GM21515 (cell line): Measurements from ENCODE around the gene ARHGAP10.

Experiments
- ATAC-seq: cut with Tn5 transposase; IDR thresholded peaks from one replicate; pipeline ENCODE4 v1.9.1; 2021; ENCODE audit not compliant: unreplicated experiment

Gene ARHGAP10

GRCh38 chr4:147823130-147823529 is 91.2 kb downstream of the ARHGAP10 start:
- ATAC-seq = no peak

GRCh38 chr4:147824316-147824715 is 92.4 kb downstream of the ARHGAP10 start:
- no peak for ATAC-seq

- ATAC-seq = no peak
Measured at GRCh38 chr4:147824884-147825283, 93.0 kb downstream of the ARHGAP10 start.

- ATAC-seq = no peak
Measured at GRCh38 chr4:147825451-147826287, 93.8 kb downstream of the ARHGAP10 start.

GRCh38 chr4:147826288-147826646 is 94.4 kb downstream of the ARHGAP10 start:
- no peak for ATAC-seq

GRCh38 chr4:147828331-147828905 is 96.5 kb downstream of the ARHGAP10 start:
- no peak for ATAC-seq

GRCh38 chr4:147829401-147830101 is 97.7 kb downstream of the ARHGAP10 start:
- ATAC-seq = no peak

GRCh38 chr4:147830102-147830463 is 98.2 kb downstream of the ARHGAP10 start:
- ATAC-seq = no peak

GRCh38 chr4:147830987-147831386 is 99.1 kb downstream of the ARHGAP10 start:
- no peak for ATAC-seq

GRCh38 chr4:147831551-147832171 is 99.8 kb downstream of the ARHGAP10 start:
- ATAC-seq = no peak

GRCh38 chr4:147833254-147833653 is 101.4 kb downstream of the ARHGAP10 start:
- no peak for ATAC-seq

GRCh38 chr4:147833741-147834140 is 101.9 kb downstream of the ARHGAP10 start:
- no peak for ATAC-seq

GRCh38 chr4:147834480-147834879 is 102.6 kb downstream of the ARHGAP10 start:
- no peak for ATAC-seq

- ATAC-seq = no peak
Measured at GRCh38 chr4:147836807-147837206, 104.9 kb downstream of the ARHGAP10 start.

GRCh38 chr4:147837435-147837834 is 105.5 kb downstream of the ARHGAP10 start:
- no peak for ATAC-seq

- ATAC-seq = no peak
Measured at GRCh38 chr4:147837854-147838253, 106.0 kb downstream of the ARHGAP10 start.

GRCh38 chr4:147839200-147839599 is 107.3 kb downstream of the ARHGAP10 start:
- ATAC-seq = no peak

- no peak for ATAC-seq
Measured at GRCh38 chr4:147839663-147840062, 107.8 kb downstream of the ARHGAP10 start.

- no peak for ATAC-seq
Measured at GRCh38 chr4:147840838-147841738, 109.2 kb downstream of the ARHGAP10 start.

- ATAC-seq = no peak
Measured at GRCh38 chr4:147842573-147842972, 110.7 kb downstream of the ARHGAP10 start.

- no peak for ATAC-seq
Measured at GRCh38 chr4:147843162-147843561, 111.3 kb downstream of the ARHGAP10 start.
